DND-41 (cell line): ENCODE data around the gene CTBP2.

Experiments
- ATAC-seq: fragments of 200-7000 bp; cut with Tn5 transposase; 3 replicates; pipeline ENCODE4 v1.9.1; 2021; ENCODE audit warnings: low read depth; ENCODE audit not compliant: insufficient read depth
- DNase-seq: peaks from one replicate; pipeline ENCODE4 v3.0.0-alpha.2; 2020
- H2AFZ ChIP-seq: 2 replicates; pipeline ENCODE4 v1.6.0; 2012; ENCODE audit warnings: low read depth, low read length
- H3K27ac ChIP-seq: 2 replicates; pipeline ENCODE4 v1.5.1; 2012; ENCODE audit warnings: low read length, inconsistent platforms
- H3K27me3 ChIP-seq: fragments of 200-600 bp; sonication (generic); 2 replicates; pipeline ENCODE4 v1.6.0; 2012; ENCODE audit warnings: low read length, mild to moderate bottlenecking, inconsistent platforms; ENCODE audit not compliant: insufficient read depth, poor library complexity
- H3K36me3 ChIP-seq: 2 replicates; pipeline ENCODE4 v1.5.1; 2012; ENCODE audit warnings: low read length, inconsistent platforms; ENCODE audit not compliant: insufficient read depth
- H3K4me1 ChIP-seq: 2 replicates; pipeline ENCODE4 v1.5.1; 2012; ENCODE audit warnings: mild to moderate bottlenecking, low read length; ENCODE audit not compliant: insufficient read depth
- H3K4me2 ChIP-seq: 2 replicates; pipeline ENCODE4 v1.6.0; 2012; ENCODE audit warnings: mild to moderate bottlenecking, moderate library complexity, low read length, inconsistent platforms; ENCODE audit not compliant: insufficient read depth
- H3K4me3 ChIP-seq, 2 experiments: fragments of 200-600 bp in 1 of 2; shearing (Covaris generic) in 1 of 2; 2 replicates each; pipeline ENCODE4 v1.5.1; 2012 to 2016; ENCODE audit warnings: inconsistent platforms in 2 of 2, low read length in 2 of 2, mild to moderate bottlenecking in 2 of 2, low read depth in 1 of 2, moderate library complexity in 1 of 2
- H3K79me2 ChIP-seq: 2 replicates; pipeline ENCODE4 v1.6.0; 2012; ENCODE audit warnings: low read length, inconsistent platforms; ENCODE audit not compliant: insufficient read depth
- H3K9ac ChIP-seq: 2 replicates; pipeline ENCODE4 v1.6.0; 2012; ENCODE audit warnings: low read depth, mild to moderate bottlenecking, inconsistent platforms, low read length, moderate library complexity
- H3K9me3 ChIP-seq: 2 replicates; pipeline ENCODE4 v1.5.1; 2012; ENCODE audit warnings: low read length, moderate library complexity, mild to moderate bottlenecking, inconsistent platforms; ENCODE audit not compliant: insufficient read depth, severe bottlenecking
- H4K20me1 ChIP-seq: 2 replicates; pipeline ENCODE4 v1.6.0; 2012; ENCODE audit warnings: low read length; ENCODE audit not compliant: insufficient read depth
- CTCF ChIP-seq: IDR thresholded peaks from 2 replicates; pipeline ENCODE4 v1.5.1; 2012; ENCODE audit warnings: borderline replicate concordance, low read length, moderate library complexity, mild to moderate bottlenecking; ENCODE audit not compliant: poor library complexity, severe bottlenecking; ENCODE audit errors: extremely low read depth
- EZH2 ChIP-seq: IDR thresholded peaks from 3 replicates; pipeline ENCODE4 v1.6.1; 2012; ENCODE audit warnings: borderline replicate concordance, low read depth, mild to moderate bottlenecking, moderate library complexity, low read length, inconsistent platforms; ENCODE audit not compliant: severe bottlenecking

Gene CTBP2

DNA sequence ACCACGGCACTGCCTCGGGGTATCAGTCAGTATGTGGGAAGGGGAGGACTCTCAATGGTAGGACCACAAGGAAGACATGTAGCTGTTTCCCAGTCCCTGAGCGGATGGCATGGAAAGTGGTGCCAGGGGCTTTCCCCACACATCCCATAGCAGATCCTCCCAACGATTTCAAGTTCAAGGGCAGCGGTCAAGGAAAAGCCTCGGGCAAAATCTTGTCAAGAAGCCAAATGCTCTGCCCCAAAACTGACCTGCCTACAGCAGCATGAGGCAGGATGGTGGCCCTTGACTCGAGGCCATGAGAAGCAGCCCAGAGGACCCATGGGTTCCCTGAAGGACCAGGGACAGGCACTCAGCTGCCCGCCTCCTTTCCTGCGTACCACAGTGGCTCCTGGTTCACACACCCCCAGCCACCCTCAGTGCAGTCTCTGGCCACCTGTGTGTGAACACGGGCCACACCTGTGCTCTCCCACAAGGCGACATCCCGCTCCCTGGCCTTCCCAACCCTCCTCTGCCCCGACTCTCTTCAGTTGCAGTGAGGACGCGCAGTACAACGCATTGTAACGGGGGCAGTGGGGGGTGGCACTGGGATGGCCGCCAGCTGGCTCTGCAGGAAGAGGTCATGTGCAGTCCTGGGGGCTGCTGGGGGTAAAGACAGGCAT lies 43.6 kb downstream of the CTBP2 start:
- Histone ChIP-seq H3K79me2 (peaks cover 86% of the 10 kb centered on the region), H3K36me3 (no peaks in the 10 kb centered on the region), H3K4me1 (no peaks in the 10 kb centered on the region), H3K9me3 (no peaks in the 10 kb centered on the region), H3K9ac (no peak overlapping the region), H2AFZ (no peak overlapping the region), H3K27ac (no peak overlapping the region), H4K20me1 (peaks cover 57% of the 10 kb centered on the region), H3K4me2 (no peak overlapping the region), H3K4me3 (no peak overlapping the region), H3K27me3 (no peaks in the 10 kb centered on the region)
- no peak for TF ChIP-seq EZH2
- TF ChIP-seq CTCF: no peak
- ATAC-seq (no peak), DNase-seq (no peak)

GRCh38 chr10:125116041-125116649 lies 44.2 kb downstream of the CTBP2 start:
- no peak overlapping the region for H3K9ac ChIP-seq
- DNase-seq: no peak
- H3K4me2 ChIP-seq: no peak overlapping the region
- peaks cover 86% of the 10 kb centered on the region for H3K79me2 ChIP-seq
- no peaks in the 10 kb centered on the region for H3K27me3 ChIP-seq
- no peak overlapping the region for H3K4me3 ChIP-seq
- H3K27ac ChIP-seq: no peak overlapping the region
- no peak for ATAC-seq
- H3K9me3 ChIP-seq: no peaks in the 10 kb centered on the region
- H3K36me3 ChIP-seq: no peaks in the 10 kb centered on the region
- H2AFZ ChIP-seq: no peak overlapping the region
- H3K4me1 ChIP-seq: no peaks in the 10 kb centered on the region
- no peak for TF ChIP-seq CTCF
- no peak for TF ChIP-seq EZH2
- H4K20me1 ChIP-seq: peaks cover 53% of the 10 kb centered on the region

- H3K4me1 ChIP-seq: no peaks in the 10 kb centered on the region
- H3K79me2 ChIP-seq: peaks cover 85% of the 10 kb centered on the region
- no peak for ATAC-seq
Observed at GRCh38 chr10:125115409-125115808, 45.0 kb downstream of the CTBP2 start.

More at GRCh38 chr10:125115409-125115808, 45.0 kb downstream of the CTBP2 start:
- no peak overlapping the region for H3K9ac ChIP-seq
- H3K4me2 ChIP-seq: no peak overlapping the region
- H2AFZ ChIP-seq: no peak overlapping the region
- DNase-seq: no peak
- no peak overlapping the region for H3K4me3 ChIP-seq
- no peaks in the 10 kb centered on the region for H3K27me3 ChIP-seq
- no peaks in the 10 kb centered on the region for H3K36me3 ChIP-seq
- H3K27ac ChIP-seq: no peak overlapping the region
- TF ChIP-seq EZH2 (no peak), CTCF (no peak)
- no peaks in the 10 kb centered on the region for H3K9me3 ChIP-seq
- peaks cover 45% of the 10 kb centered on the region for H4K20me1 ChIP-seq
